Esophagus (tissue), 2 donors: ENCODE measurements around the gene CLN5. TPM values are rescaled to one million over a fixed set of nuclear protein-coding genes. Genes with fewer than 3 reads are reported as not detected.

Experiments
- H3K27ac ChIP-seq, 2 donors: one replicate each; pipeline ENCODE4 v1.5.1; 2013; ENCODE audit warnings: low read depth in 2 of 2, mild to moderate bottlenecking in 2 of 2, inconsistent platforms in 1 of 2, low read length in 1 of 2, moderate library complexity in 1 of 2
- H3K27me3 ChIP-seq, 2 donors: one replicate each; pipeline ENCODE4 v1.6.1; 2013; ENCODE audit warnings: low read length in 2 of 2, control low read depth in 1 of 2, mild to moderate bottlenecking in 1 of 2; ENCODE audit not compliant: insufficient read depth in 2 of 2, control insufficient read depth in 1 of 2
- H3K36me3 ChIP-seq, 2 donors: one replicate each; pipeline ENCODE4 v1.6.1; 2013; ENCODE audit warnings: low read length in 1 of 2; ENCODE audit not compliant: control insufficient read depth in 2 of 2, insufficient read depth in 2 of 2
- H3K4me1 ChIP-seq, 2 donors: one replicate each; pipeline ENCODE4 v1.6.1; 2013; ENCODE audit warnings: low read length in 1 of 2; ENCODE audit not compliant: control insufficient read depth in 2 of 2, insufficient read depth in 2 of 2
- H3K4me3 ChIP-seq, 2 donors: one replicate each; pipeline ENCODE4 v1.5.1; 2013; ENCODE audit warnings: low read length in 2 of 2, mild to moderate bottlenecking in 2 of 2, low read depth in 1 of 2, moderate library complexity in 1 of 2
- H3K9me3 ChIP-seq, 2 donors: one replicate each; pipeline ENCODE4 v1.6.1; 2013; ENCODE audit warnings: mild to moderate bottlenecking in 2 of 2, low read depth in 1 of 2, low read length in 1 of 2, moderate library complexity in 1 of 2; ENCODE audit not compliant: control insufficient read depth in 2 of 2, insufficient read depth in 1 of 2
- WGBS, 2 donors: extraction: QIAGEN DNeasy Blood & Tissue Kit; methylation state at CpG; one replicate each; pipeline ENCODE4 v1.1.7; 2013; 5-methylcytosine and 5-hydroxymethylcytosine counted together
- polyA plus RNA-seq, 2 donors: library from polyadenylated mRNA; stranded (reverse); fragments of 200-250 nt; gene quantifications; one replicate each; pipeline ENCODE4 v1.2.3, GENCODE V29; 2013
- donor health status: healthy with polysubstance abuse.
- donor health status: Bipolar disorder and iron deficiency.

Gene CLN5
- polyA plus RNA-seq, result 1 to 10 TPM; 6.1 to 7.4 TPM

DNA sequence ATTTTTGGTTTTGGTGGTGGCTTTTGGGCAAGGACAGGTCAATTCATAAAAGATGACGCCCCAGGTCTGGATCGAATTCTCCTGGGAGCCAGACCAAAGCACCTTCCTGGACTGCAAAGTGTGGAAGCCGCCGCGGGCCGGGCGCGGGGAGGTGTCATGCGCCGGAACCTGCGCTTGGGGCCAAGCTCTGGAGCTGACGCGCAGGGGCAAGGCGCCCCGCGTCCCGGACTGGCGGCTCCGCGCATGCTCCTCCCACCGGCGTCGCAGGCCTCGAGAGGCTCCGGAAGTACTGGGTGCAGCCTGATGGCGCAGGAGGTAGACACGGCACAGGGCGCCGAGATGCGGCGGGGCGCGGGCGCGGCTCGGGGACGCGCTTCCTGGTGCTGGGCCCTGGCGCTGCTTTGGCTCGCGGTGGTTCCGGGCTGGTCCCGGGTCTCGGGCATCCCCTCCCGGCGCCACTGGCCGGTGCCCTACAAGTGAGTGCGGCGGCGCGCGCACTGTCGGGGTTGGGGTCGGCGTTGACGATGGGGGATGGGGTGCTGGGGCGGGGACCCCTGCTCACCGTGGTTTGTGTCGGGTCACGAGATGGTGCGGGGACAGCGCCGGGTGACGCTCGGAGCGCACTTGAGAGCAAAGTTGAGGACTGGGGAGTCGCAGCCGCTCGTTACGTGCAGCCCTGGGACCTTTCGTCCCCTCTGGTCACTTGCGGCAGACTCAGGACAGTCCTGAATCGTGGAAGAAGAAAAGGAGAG lies at the start of gene CLN5:
CLN5 (plus strand) TSS at position 286 of the 752 bp plus-strand sequence; CDS start at position 304, 18 bp downstream.
- 0 to 1% methylated on average over 70 to 73 of the region's 73 CpGs for WGBS, 2 donors
- Histone ChIP-seq H3K4me3 (peak within 1 kb of the TSS; percentile 56 to 91), H3K27ac (peak within 1 kb of the TSS; percentile 93 to 96), H3K9me3 (no peaks in the 10 kb centered on the region), H3K27me3 (no peaks in the 10 kb centered on the region), H3K36me3 (no peaks in the 10 kb centered on the region), H3K4me1 (peaks cover 0 to 6% of the 10 kb centered on the region in 2 donors)

DNA sequence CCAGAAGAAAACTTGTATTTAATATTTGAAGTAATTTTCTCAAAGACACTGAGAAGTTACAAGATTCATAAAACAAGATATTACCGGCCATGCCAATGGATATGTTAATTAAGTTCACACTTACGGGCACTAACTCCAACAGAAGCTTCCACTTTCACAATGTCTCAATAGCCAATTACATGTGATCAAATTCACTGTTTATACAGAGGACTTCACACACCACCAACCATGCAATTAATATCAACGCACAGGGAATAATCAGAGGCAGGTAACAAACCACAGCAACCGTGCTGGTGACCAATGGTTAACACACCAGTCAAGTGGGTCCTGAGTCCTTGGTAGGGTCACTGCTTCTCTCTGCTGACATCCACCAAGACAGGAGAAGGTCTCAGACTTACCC lies 49.5 kb upstream of the CLN5 start:
- no peaks in the 10 kb centered on the region for H3K36me3 ChIP-seq
- H3K27me3 ChIP-seq, result no peaks in the 10 kb centered on the region
- WGBS, 2 donors, result 94% methylated on average over 4 of the region's 4 CpGs
- H3K4me3 ChIP-seq, result no peak overlapping the region
- no peaks in the 10 kb centered on the region for H3K9me3 ChIP-seq
- no peaks in the 10 kb centered on the region for H3K4me1 ChIP-seq
- H3K27ac ChIP-seq, result no peak overlapping the region

DNA sequence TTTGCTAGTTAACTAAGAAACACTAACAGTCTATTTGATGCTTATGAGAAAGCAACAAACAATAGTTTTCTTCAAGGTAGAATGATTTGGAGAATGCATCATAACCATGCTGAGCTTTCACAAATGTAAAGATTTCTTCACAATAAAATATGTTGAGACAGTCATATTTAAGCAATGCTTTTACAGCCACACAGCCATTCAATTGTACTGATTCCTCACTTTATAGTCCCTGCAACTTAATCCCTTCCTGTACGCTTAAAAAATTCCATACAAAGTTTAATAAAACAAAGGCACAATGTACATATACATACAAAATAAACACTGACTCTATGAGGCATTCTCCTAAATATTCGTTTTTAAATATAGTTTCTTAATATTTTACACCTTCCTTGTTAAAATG lies 48.2 kb upstream of the CLN5 start:
- H3K9me3 ChIP-seq, result no peaks in the 10 kb centered on the region
- no peak overlapping the region for H3K27ac ChIP-seq
- 56 to 61% methylated on average over 2 of the region's 2 CpGs for WGBS, 2 donors
- H3K36me3 ChIP-seq, result no peaks in the 10 kb centered on the region
- no peaks in the 10 kb centered on the region for H3K27me3 ChIP-seq
- no peak overlapping the region for H3K4me3 ChIP-seq
- no peaks in the 10 kb centered on the region for H3K4me1 ChIP-seq

DNA sequence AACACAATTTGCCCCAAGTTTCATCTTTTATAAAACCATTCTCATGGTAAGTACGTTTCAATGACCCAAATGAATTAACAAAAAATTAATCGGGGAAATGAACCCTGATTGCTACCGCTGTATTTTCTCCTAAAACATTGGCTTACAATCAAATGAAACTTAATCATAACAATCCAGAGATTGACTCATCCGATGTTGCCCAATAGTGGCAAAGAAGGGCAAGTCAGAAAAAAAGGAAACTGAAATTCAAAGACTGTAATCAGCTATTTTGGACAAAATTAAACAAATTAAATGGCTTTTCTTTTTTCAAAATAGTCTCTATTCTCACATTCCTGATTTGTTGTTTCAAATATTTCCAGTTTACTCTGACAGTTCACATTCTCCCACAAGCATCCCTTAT lies 47.4 kb upstream of the CLN5 start:
- no peaks in the 10 kb centered on the region for H3K4me1 ChIP-seq
- no peak overlapping the region for H3K27ac ChIP-seq
- H3K4me3 ChIP-seq, result no peak overlapping the region
- no peaks in the 10 kb centered on the region for H3K36me3 ChIP-seq
- no peaks in the 10 kb centered on the region for H3K27me3 ChIP-seq
- WGBS, 2 donors, result 35 to 62% methylated on average over 4 of the region's 4 CpGs
- H3K9me3 ChIP-seq, result no peaks in the 10 kb centered on the region

DNA sequence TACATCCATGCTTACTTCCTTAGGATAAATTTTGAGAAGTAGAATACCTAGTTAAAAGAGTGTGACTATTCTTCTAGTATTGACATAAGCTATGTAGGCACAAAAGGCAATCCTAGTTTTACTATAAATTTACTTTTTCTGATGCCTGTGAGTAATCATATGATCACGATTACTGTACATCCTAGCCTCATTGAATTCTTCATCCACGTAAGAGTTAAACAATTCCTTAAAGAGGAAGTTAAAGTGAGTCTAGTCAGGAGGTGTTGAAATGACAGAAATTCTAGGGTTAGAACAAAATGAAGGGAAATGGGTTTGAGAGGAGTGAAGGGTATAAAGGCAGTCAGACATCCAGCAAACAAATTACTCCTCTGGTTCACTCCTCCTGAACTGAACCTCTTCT lies 43.7 kb upstream of the CLN5 start, which contains the start of gene ACOD1:
ACOD1 (plus strand) TSS at position 363 of the 400 bp plus-strand sequence. CDS start 48 bp downstream, outside the sequence.
- Histone ChIP-seq H3K4me1 (no peaks in the 10 kb centered on the region), H3K36me3 (no peaks in the 10 kb centered on the region), H3K4me3 (no peak within 1 kb of the TSS), H3K27ac (no peak within 1 kb of the TSS), H3K9me3 (no peaks in the 10 kb centered on the region), H3K27me3 (no peaks in the 10 kb centered on the region)
- WGBS, 2 donors, result 78 to 85% methylated on average over 2 of the region's 2 CpGs

DNA sequence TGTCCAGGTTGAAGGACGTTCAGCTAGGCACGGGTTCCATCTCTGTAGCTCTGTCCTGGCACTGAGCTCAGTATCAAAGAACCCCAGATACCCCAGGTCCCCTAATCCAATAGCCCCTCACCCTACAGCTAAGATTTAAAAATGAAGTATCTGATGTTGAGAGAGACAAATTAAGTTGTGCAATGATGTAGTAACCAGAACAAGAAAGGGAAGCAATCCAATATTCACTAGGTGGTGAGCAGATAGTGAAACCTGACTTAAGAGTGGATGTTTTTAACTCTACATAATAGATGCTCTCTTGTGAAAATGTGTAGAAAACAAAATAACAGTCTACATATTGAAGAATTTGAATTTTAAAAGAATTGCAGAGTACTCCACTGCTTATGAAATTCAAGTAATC lies 41.8 kb upstream of the CLN5 start:
- no peaks in the 10 kb centered on the region for H3K36me3 ChIP-seq
- no peaks in the 10 kb centered on the region for H3K27me3 ChIP-seq
- no peak overlapping the region for H3K27ac ChIP-seq
- no peaks in the 10 kb centered on the region for H3K9me3 ChIP-seq
- 91 to 95% methylated on average over 2 of the region's 2 CpGs for WGBS, 2 donors
- H3K4me3 ChIP-seq, result no peak overlapping the region
- no peaks in the 10 kb centered on the region for H3K4me1 ChIP-seq

DNA sequence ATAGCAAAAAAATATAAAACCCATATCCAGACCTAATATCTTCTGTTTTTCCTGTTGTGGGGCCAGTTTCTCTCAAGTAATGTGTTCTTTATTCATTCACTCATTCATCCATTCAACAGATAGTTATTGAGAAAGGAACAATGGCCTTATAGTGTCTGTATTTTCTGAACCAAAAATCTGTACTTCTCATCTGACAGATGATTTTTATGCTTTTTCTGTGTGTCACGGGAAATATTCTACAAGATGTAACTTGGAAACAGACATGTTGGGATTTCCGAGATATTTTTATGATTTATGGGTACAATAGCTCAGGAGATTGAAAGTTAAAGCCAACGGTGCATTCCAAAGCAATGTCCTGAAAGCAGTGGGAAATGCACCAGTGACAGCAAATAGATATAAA lies 37.9 kb upstream of the CLN5 start:
- no peak overlapping the region for H3K4me3 ChIP-seq
- H3K27me3 ChIP-seq, result no peaks in the 10 kb centered on the region
- 40 to 42% methylated on average over 3 of the region's 3 CpGs for WGBS, 2 donors
- H3K27ac ChIP-seq, result no peak overlapping the region
- no peaks in the 10 kb centered on the region for H3K4me1 ChIP-seq
- H3K9me3 ChIP-seq, result no peaks in the 10 kb centered on the region
- H3K36me3 ChIP-seq, result no peaks in the 10 kb centered on the region

DNA sequence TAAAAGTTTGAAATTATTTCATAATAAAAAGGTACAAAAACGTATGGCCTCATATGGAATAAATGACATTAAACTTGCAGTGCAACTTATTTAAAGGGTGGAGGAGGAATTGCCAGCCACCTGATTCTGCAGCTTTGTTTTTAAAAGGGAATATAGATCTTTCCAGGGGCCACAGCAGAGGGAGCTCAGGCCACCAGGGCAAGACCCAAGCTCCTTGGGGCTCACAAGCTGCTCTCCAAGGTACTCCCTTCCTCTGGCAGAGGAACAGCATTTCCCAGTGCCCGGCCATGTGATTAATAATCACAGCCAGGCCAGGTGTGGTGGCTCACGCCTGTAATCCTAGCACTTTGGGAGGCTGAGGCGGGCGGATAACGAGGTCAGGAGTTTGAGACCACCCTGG lies 37.3 kb upstream of the CLN5 start:
- H3K36me3 ChIP-seq, result no peaks in the 10 kb centered on the region
- H3K27me3 ChIP-seq, result no peaks in the 10 kb centered on the region
- H3K9me3 ChIP-seq, result no peaks in the 10 kb centered on the region
- WGBS, 2 donors, result 76 to 78% methylated on average over 6 of the region's 6 CpGs
- H3K4me1 ChIP-seq, result no peaks in the 10 kb centered on the region
- H3K27ac ChIP-seq, result no peak overlapping the region
- no peak overlapping the region for H3K4me3 ChIP-seq

DNA sequence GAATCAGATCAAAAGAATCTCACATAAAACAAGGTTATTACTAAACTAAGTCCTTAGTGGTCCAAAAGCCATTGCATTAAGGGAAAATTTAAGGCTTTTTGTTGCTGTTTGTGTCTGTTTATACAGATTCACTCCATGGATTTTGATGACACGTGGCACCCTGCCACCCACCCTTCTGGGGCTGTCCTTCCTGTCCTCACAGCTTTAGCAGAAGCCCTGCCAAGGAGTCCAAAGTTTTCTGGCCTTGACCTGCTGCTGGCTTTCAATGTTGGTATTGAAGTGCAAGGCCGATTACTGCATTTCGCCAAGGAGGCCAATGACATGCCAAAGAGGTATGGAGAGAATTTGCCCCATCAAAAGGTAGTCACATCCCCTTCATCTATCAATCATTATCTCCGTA lies 36.7 kb upstream of the CLN5 start:
- Histone ChIP-seq H3K36me3 (no peaks in the 10 kb centered on the region), H3K4me1 (no peaks in the 10 kb centered on the region), H3K27ac (no peak overlapping the region), H3K27me3 (no peaks in the 10 kb centered on the region), H3K4me3 (no peak overlapping the region), H3K9me3 (peaks cover 0 to 3% of the 10 kb centered on the region in 2 donors)
- WGBS, 2 donors, result 76 to 86% methylated on average over 4 of the region's 4 CpGs

DNA sequence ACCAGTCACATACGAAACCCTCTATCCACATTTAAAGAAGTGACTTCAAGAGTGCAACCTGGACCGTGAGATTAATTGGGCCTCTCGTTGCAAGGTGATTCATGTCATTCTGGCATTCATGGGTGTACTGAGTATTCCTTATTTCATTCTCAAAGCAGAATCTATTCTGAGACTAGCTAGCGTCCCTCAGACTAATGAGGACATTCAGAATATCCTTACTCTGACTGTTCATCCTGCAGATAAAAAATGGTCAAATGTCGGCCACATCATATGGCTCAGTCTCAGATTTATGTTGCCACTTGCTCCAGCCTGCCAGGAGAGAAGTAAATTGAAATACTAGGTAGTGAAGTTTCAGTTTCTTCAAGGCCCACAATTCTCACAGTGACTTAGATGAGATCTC lies 36.2 kb upstream of the CLN5 start:
- WGBS, 2 donors, result 84 to 86% methylated on average over 5 of the region's 5 CpGs
- Histone ChIP-seq H3K36me3 (no peaks in the 10 kb centered on the region), H3K4me3 (no peak overlapping the region), H3K4me1 (no peaks in the 10 kb centered on the region), H3K9me3 (peaks cover 0 to 3% of the 10 kb centered on the region in 2 donors), H3K27me3 (no peaks in the 10 kb centered on the region), H3K27ac (no peak overlapping the region)
